Body of pancreas (tissue), 4 donors: ENCODE results near the gene RFPL3.
"Not testable (repeated sequence)": the region's sequence is repeated elsewhere in the genome, so short reads cannot be mapped to it uniquely, and the experiment has no call there.

ENCODE experiments used
- CTCF ChIP-seq, 7 experiments: fragments of 450-650 bp in 4 of 7; fragments of 200-600 bp in 3 of 7; sonication (generic) in 3 of 7; IDR thresholded peaks; one replicate each; pipeline ENCODE4 v1.5.1; 2016 to 2019; ENCODE audit warnings: antibody characterized with exemption in 7 of 7
- POLR2A ChIP-seq, 3 donors: fragments of 450-650 bp; IDR thresholded peaks; one replicate each; pipeline ENCODE4 v1.6.1; 2016; ENCODE audit warnings: antibody characterized with exemption in 3 of 3, mild to moderate bottlenecking in 2 of 3

DNA sequence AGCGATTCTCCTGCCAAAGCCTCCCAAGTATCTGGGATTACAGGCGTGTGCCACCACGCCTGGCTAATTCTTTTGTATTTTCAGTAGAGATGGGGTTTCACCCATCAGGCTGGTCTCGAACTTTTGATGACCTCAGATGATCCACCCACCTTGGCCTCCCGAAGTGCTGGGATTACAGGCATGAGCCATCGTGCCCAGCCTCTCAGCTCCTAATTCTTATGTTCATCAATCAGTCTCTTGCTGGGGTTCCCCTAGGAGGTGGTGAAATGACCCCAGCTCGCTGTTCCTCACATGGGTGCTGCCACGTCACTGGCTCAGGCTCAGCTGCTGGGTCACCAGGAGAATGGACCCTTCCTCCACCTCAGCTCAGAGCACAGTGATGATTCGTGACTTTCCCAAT is at the start of gene RFPL3:
- TF ChIP-seq CTCF, POLR2A (IDR thresholded peaks at IDR 0.05): not testable (repeated sequence)
